ENCODE measurements around the gene P4HTM.

P4HTM gene

GRCh38 chr3:49027634-49028033 lies 37.6 kb downstream of the P4HTM start:
- DNase-seq (ENCODE audit: low read depth), result no peak
- TF ChIP-seq, protein P1, sequence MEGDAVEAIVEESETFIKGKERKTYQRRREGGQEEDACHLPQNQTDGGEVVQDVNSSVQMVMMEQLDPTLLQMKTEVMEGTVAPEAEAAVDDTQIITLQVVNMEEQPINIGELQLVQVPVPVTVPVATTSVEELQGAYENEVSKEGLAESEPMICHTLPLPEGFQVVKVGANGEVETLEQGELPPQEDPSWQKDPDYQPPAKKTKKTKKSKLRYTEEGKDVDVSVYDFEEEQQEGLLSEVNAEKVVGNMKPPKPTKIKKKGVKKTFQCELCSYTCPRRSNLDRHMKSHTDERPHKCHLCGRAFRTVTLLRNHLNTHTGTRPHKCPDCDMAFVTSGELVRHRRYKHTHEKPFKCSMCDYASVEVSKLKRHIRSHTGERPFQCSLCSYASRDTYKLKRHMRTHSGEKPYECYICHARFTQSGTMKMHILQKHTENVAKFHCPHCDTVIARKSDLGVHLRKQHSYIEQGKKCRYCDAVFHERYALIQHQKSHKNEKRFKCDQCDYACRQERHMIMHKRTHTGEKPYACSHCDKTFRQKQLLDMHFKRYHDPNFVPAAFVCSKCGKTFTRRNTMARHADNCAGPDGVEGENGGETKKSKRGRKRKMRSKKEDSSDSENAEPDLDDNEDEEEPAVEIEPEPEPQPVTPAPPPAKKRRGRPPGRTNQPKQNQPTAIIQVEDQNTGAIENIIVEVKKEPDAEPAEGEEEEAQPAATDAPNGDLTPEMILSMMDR (IDR thresholded peaks at IDR 0.05; ENCODE audit: control insufficient read depth, insufficient read depth, low read depth, low read length, missing control alignments), result no peak
- no peak overlapping the region for H3K4me3 ChIP-seq (ENCODE audit: control insufficient read depth, low read depth, low read length)

DNA sequence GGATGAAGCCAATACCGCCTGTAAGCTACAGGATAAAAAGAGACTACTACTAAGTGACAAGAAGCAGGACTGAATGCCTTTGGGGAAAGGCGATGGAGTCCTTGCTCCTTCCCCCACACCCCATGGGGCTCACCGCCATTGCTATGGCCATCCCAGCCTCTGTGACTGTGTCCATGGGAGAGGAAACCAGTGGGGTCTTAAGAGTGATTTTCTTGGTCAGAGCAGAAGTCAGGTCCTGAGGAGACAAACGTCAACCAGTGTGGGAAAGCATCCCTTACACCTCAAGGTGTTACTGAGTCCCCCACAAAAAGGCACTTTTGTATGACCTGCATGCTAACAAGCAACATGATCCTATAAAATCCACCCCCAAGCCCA lies 38.2 kb downstream of the P4HTM start:
- no peak for DNase-seq (ENCODE audit: low read depth)
- H3K4me3 ChIP-seq (ENCODE audit: control insufficient read depth, low read depth, low read length), result peak overlapping the region; percentile 91
- TF ChIP-seq, protein P1 (IDR thresholded peaks at IDR 0.05; ENCODE audit: control insufficient read depth, insufficient read depth, low read depth, low read length, missing control alignments), result no peak

- peak; percentile 61 for DNase-seq (ENCODE audit: low read depth)
- TF ChIP-seq, protein P1 (IDR thresholded peaks at IDR 0.05; ENCODE audit: control insufficient read depth, insufficient read depth, low read depth, low read length, missing control alignments), result peak; percentile 7
Observed at GRCh38 chr3:49028673-49029562, 38.9 kb downstream of the P4HTM start, which contains the start of gene IMPDH2. IMPDH2 (minus strand) TSS chr3:49029398; CDS start chr3:49029350, 48 bp downstream.

GRCh38 chr3:49029563-49029884 lies 39.5 kb downstream of the P4HTM start:
- TF ChIP-seq, protein P1 (IDR thresholded peaks at IDR 0.05; ENCODE audit: control insufficient read depth, insufficient read depth, low read depth, low read length, missing control alignments), result no peak
- DNase-seq (ENCODE audit: low read depth), result no peak
- no peak overlapping the region for H3K4me3 ChIP-seq (ENCODE audit: control insufficient read depth, low read depth, low read length)

More at GRCh38 chr3:49028673-49029562, 38.9 kb downstream of the P4HTM start, which contains the start of gene IMPDH2:
- H3K4me3 ChIP-seq (ENCODE audit: control insufficient read depth, low read depth, low read length), result peak within 1 kb of the TSS; percentile 91

GRCh38 chr3:49030321-49030720 lies 40.3 kb downstream of the P4HTM start:
- no peak overlapping the region for H3K4me3 ChIP-seq (ENCODE audit: control insufficient read depth, low read depth, low read length)
- TF ChIP-seq, protein P1 (IDR thresholded peaks at IDR 0.05; ENCODE audit: control insufficient read depth, insufficient read depth, low read depth, low read length, missing control alignments), result no peak
- no peak for DNase-seq (ENCODE audit: low read depth)

DNA sequence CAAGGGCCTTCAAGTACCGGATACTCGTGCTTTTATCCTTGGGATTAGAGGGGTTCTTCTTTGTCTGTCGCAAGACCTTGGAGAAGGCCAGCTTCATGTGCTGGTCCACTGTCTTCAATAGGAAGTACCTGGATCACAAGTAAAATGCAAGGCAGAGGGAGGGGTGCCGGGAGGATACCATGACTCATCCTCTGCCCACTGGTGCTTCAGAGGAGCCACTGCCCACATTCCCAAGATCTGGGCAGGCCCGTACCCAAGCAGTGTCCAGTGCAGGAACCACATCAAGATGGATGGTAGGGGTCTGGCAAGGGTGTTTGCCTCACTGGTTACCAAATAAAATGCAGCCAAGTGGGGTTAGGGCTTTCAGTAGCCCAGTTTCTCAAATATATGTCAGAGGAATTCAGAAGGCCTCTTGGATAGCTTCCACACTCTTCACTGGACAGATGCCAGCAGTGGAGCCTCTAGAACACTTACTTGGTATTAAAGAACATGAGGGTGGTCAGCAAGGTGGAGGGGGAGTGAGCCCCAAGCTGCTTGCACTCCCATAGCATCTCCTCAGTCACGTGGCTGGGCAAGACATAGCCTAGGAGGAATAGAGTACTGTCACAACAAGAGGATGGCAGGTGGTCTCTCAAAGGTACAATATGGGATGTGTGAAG lies 42.7 kb downstream of the P4HTM start:
- TF ChIP-seq, protein P1 (IDR thresholded peaks at IDR 0.05; ENCODE audit: control insufficient read depth, insufficient read depth, low read depth, low read length, missing control alignments), result no peak
- DNase-seq (ENCODE audit: low read depth), result no peak
- H3K4me3 ChIP-seq (ENCODE audit: control insufficient read depth, low read depth, low read length), result no peak overlapping the region
